Activated naive CD8-positive, alpha-beta T cell treated with anti-CD3 and anti-CD28 coated beads for 36 hours (primary cell): Measurements from ENCODE around the gene DDIT4. TPM values are rescaled to one million over a fixed set of nuclear protein-coding genes. Genes with fewer than 3 reads are reported as not detected.
"Not testable (repeated sequence)": the region's sequence is repeated elsewhere in the genome, so short reads cannot be mapped to it uniquely, and the experiment has no call there.

Experiments
- DNase-seq: peaks from one replicate; pipeline ENCODE4 v3.0.0; 2021
- H3K27ac Mint-ChIP-seq: one replicate; pipeline ENCODE4 v1.8.0; 2022; ENCODE audit warnings: mild to moderate bottlenecking, moderate library complexity, mixed read lengths
- H3K27me3 Mint-ChIP-seq: one replicate; pipeline ENCODE4 v1.8.0; 2022; ENCODE audit warnings: mild to moderate bottlenecking, mixed read lengths
- H3K36me3 Mint-ChIP-seq: one replicate; pipeline ENCODE4 v1.8.0; 2021; ENCODE audit warnings: mild to moderate bottlenecking, mixed read lengths
- H3K4me1 Mint-ChIP-seq: one replicate; pipeline ENCODE4 v1.8.0; 2021; ENCODE audit warnings: mixed read lengths
- H3K4me3 Mint-ChIP-seq: one replicate; pipeline ENCODE4 v1.8.0; 2022; ENCODE audit warnings: mild to moderate bottlenecking, moderate library complexity, mixed read lengths
- H3K9me3 Mint-ChIP-seq: one replicate; pipeline ENCODE4 v1.8.0; 2022; ENCODE audit warnings: mixed read lengths
- total RNA-seq, 2 experiments: library from RNA; stranded (reverse); gene quantifications; one replicate each; pipeline ENCODE4 v1.2.3, GENCODE V29; 2021

DDIT4 gene
- total RNA-seq, 2 experiments from 2014 or later = 422 to 424 TPM

DNA sequence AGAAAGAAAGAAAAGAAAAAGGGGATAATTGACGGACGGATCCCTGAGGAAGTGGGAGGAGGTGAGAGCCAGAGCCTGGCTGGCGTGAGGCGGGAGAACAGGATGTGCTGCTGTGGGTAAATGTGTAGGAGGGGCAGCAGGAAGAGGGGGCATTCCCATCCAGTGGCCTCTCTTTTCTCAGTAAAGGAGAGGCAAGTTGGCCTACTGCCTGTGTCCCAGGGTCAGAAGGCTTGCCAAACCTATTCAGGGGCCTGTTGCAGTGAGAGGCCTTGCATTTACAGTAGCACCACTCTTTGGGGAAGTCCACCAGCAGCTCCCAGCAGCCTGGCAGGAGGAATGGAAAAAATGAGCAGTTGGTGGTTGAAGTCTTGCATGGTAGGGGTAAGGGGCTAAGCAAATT, 31.0 kb upstream of the DDIT4 start:
- Mint-ChIP-seq H3K27ac (peak overlapping the region; percentile 86), H3K4me1 (peaks cover 71% of the 10 kb centered on the region), H3K9me3 (no peaks in the 10 kb centered on the region), H3K4me3 (peak overlapping the region; percentile 54), H3K36me3 (peaks cover 7% of the 10 kb centered on the region), H3K27me3 (no peaks in the 10 kb centered on the region)
- DNase-seq = peak; percentile 46

GRCh38 chr10:72243822-72244437, 29.8 kb upstream of the DDIT4 start:
- no peak for DNase-seq
- Mint-ChIP-seq H3K27ac (peak overlapping the region; percentile 86), H3K27me3 (no peaks in the 10 kb centered on the region), H3K4me3 (no peak overlapping the region), H3K36me3 (peaks cover 7% of the 10 kb centered on the region), H3K9me3 (no peaks in the 10 kb centered on the region), H3K4me1 (peaks cover 80% of the 10 kb centered on the region)

DNA sequence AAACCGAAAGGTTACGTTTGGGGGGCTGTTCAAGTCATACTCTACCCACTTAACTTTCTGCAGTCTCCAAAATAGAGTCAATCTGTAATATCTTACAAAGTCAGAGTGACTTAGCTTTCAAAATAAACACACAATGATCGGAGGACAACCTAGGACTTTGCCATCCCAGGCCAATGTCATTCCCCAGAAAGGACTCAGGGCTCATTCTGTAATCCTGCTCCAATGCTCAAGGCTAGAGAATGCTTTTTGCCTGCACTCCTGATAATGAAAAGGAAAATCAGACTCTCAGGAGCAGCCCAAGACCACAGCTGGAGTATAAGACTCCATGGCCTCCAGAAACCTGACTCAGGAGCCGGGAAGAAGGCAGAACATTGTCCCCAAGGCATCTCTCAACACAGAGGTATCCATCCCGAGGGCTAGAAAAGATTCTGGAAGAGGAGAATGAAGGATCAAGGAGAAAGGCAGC, 29.1 kb upstream of the DDIT4 start:
- Mint-ChIP-seq H3K27ac (peak overlapping the region; percentile 66), H3K36me3 (peaks cover 7% of the 10 kb centered on the region), H3K9me3 (no peaks in the 10 kb centered on the region), H3K4me3 (no peak overlapping the region), H3K27me3 (no peaks in the 10 kb centered on the region), H3K4me1 (peaks cover 81% of the 10 kb centered on the region)
- DNase-seq = no peak

DNA sequence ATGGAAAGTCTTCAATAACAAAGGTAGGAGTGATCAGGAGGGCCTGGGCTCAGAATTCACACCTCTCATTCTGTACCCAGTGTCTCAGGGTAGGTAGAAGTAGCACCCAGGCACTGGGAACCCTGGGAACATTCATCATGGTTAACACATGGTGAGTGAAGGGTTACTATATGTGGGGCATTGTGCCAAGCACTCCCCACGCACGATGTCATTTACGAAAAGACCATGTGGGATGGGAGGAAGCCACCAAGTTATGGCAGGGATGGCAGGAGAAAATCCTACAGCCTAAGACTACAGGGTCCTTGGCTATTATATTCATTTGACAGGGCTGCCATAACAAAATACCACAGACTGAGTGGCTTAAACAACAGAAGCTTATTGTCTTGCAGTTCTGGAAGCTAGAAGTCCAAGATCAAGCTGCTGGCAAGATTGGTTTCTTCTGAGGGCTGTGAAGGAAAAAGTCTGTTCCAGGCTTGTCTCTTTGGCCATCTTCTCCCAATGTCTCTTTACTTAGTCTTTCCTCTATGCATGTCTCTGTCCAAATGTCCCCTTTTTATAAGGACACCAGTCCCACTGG, 27.7 kb upstream of the DDIT4 start:
- Mint-ChIP-seq H3K27ac (peak overlapping the region; percentile 76), H3K9me3 (no peaks in the 10 kb centered on the region), H3K4me3 (peak overlapping the region; percentile 11), H3K36me3 (peaks cover 6% of the 10 kb centered on the region), H3K27me3 (no peaks in the 10 kb centered on the region), H3K4me1 (peaks cover 87% of the 10 kb centered on the region)
- peak; percentile 12 for DNase-seq

GRCh38 chr10:72248468-72249151, 25.1 kb upstream of the DDIT4 start:
- Mint-ChIP-seq H3K27me3 (no peaks in the 10 kb centered on the region), H3K4me1 (peaks cover 82% of the 10 kb centered on the region), H3K9me3 (no peaks in the 10 kb centered on the region), H3K4me3 (peak overlapping the region; percentile 78), H3K36me3 (peaks cover 3% of the 10 kb centered on the region), H3K27ac (peak overlapping the region; percentile 92)
- DNase-seq = peak; percentile 78

DNA sequence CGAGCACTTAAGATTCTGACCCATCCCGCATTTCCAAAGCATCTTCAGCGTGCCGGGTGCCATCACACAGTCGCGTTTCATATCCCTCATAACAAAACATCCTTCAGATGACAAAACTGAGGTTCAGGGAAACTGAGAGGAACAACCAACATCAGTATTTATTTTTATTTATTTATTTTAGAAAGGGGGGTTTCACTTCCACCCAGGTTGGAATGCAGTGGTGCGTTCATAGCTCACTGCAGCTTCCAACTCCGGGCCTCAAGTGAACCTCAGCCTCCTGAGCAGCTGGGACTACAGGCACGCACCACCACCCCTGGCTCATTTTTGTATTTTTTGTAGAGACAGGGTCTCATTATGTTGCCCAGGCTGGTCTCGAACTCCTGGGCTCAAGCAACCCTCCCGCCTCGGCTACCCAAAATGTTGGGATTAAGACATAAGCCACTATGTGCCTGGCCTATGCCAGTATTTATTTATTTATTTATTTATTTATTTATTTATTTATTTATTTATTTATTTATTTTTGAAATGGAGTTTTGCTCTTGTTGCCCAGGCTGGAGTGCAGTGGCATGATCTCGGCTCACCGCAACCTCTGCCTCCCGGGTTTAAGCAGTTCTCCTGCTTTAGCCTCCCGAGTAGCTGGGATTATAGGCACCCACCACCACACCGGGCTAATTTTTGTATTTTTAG, 24.4 kb upstream of the DDIT4 start:
- not testable (repeated sequence) for H3K36me3 Mint-ChIP-seq, H3K27me3 Mint-ChIP-seq, DNase-seq, H3K9me3 Mint-ChIP-seq
- H3K4me1 Mint-ChIP-seq = peaks cover 78% of the 10 kb centered on the region
- peak overlapping the region; percentile 92 for H3K27ac Mint-ChIP-seq
- H3K4me3 Mint-ChIP-seq = peak overlapping the region; percentile 78

DNA sequence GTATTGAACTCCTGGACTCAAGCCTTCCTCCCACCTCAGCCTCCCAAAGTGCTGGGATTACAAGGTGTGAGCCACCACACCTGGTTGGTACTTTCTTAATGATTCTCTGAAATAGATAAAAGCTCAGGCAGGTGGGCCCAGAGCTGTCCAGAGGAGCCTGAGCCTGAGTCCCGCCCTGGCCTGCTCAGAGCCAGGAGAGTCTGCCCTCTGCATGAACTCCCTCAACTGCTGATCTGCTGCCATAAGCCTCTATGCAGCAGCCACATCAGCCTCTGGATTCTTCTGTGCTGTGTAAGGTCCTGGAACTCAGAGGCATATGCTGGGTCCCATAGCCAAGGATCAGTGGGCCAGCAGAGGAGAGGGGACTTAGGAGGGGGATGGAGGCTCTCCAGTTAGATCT, 23.1 kb upstream of the DDIT4 start:
- Mint-ChIP-seq H3K27me3 (no peaks in the 10 kb centered on the region), H3K27ac (peak overlapping the region; percentile 82), H3K4me1 (peaks cover 77% of the 10 kb centered on the region), H3K36me3 (peaks cover 3% of the 10 kb centered on the region), H3K4me3 (peak overlapping the region; percentile 32), H3K9me3 (no peaks in the 10 kb centered on the region)
- DNase-seq = no peak

DNA sequence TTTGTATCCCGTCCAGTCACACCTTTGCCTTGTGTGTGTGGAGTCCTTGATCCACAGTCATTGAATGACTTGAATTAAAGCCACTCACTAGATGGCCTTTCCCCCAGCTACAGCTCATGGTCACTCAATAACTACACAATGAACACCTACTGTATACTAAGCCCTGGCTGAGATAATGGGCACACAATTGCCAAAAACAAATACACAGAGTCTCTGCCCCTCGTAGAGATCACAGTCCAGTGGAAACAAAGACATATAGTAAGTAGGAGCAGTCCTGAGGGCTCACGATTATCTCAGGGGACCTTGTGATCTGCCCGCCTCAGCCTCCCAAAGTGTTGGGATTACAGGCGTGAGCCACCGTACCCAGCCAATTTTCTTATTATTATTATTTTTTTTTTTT, 22.1 kb upstream of the DDIT4 start:
- H3K4me3 Mint-ChIP-seq = no peak overlapping the region
- H3K27me3 Mint-ChIP-seq = no peaks in the 10 kb centered on the region
- H3K36me3 Mint-ChIP-seq = peaks cover 3% of the 10 kb centered on the region
- DNase-seq = no peak
- H3K4me1 Mint-ChIP-seq = peaks cover 77% of the 10 kb centered on the region
- no peak overlapping the region for H3K27ac Mint-ChIP-seq
- no peaks in the 10 kb centered on the region for H3K9me3 Mint-ChIP-seq

DNA sequence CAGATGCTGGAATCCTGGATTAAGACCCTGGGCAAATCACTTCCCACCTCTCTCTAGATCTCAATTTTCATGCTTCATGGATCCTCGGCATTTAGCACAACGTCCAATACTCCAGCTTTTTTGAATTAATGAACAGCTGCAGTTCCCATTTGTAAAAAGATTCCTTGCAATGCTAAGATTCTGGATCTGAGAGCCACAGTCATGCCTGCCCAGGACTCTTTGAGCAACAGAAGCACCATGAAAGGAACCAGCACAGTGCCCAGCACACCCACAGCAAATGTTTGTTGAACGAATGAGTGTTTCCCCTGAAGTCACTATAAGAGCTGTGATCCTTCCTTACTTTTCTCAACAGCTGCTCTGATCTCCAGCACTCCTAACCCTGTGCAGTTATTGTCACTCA, 20.8 kb upstream of the DDIT4 start:
- H3K27me3 Mint-ChIP-seq = no peaks in the 10 kb centered on the region
- peak overlapping the region; percentile 23 for H3K27ac Mint-ChIP-seq
- peaks cover 72% of the 10 kb centered on the region for H3K4me1 Mint-ChIP-seq
- H3K9me3 Mint-ChIP-seq = peaks cover 1% of the 10 kb centered on the region
- no peak for DNase-seq
- H3K36me3 Mint-ChIP-seq = peaks cover 3% of the 10 kb centered on the region
- H3K4me3 Mint-ChIP-seq = no peak overlapping the region

- H3K4me3 Mint-ChIP-seq = no peak overlapping the region
- H3K36me3 Mint-ChIP-seq = peaks cover 3% of the 10 kb centered on the region
- peaks cover 67% of the 10 kb centered on the region for H3K4me1 Mint-ChIP-seq
- no peak for DNase-seq
- no peaks in the 10 kb centered on the region for H3K27me3 Mint-ChIP-seq
- peak overlapping the region; percentile 23 for H3K27ac Mint-ChIP-seq
- H3K9me3 Mint-ChIP-seq = peaks cover 1% of the 10 kb centered on the region
These were observed 20.1 kb upstream of the DDIT4 start for GRCh38 chr10:72253578-72253977.

GRCh38 chr10:72254813-72255568, 18.7 kb upstream of the DDIT4 start:
- H3K4me1 Mint-ChIP-seq = peaks cover 71% of the 10 kb centered on the region
- H3K27ac Mint-ChIP-seq = peak overlapping the region; percentile 93
- H3K27me3 Mint-ChIP-seq = no peaks in the 10 kb centered on the region
- H3K4me3 Mint-ChIP-seq = peak overlapping the region; percentile 68
- H3K36me3 Mint-ChIP-seq = peaks cover 3% of the 10 kb centered on the region
- DNase-seq = peak; percentile 60
- H3K9me3 Mint-ChIP-seq = peaks cover 1% of the 10 kb centered on the region

- Mint-ChIP-seq H3K4me3 (no peak overlapping the region), H3K4me1 (peaks cover 72% of the 10 kb centered on the region), H3K27me3 (no peaks in the 10 kb centered on the region), H3K27ac (peak overlapping the region; percentile 81), H3K9me3 (peaks cover 1% of the 10 kb centered on the region), H3K36me3 (peaks cover 3% of the 10 kb centered on the region)
- no peak for DNase-seq
These were observed 17.6 kb upstream of the DDIT4 start for GRCh38 chr10:72255977-72256729.

DNA sequence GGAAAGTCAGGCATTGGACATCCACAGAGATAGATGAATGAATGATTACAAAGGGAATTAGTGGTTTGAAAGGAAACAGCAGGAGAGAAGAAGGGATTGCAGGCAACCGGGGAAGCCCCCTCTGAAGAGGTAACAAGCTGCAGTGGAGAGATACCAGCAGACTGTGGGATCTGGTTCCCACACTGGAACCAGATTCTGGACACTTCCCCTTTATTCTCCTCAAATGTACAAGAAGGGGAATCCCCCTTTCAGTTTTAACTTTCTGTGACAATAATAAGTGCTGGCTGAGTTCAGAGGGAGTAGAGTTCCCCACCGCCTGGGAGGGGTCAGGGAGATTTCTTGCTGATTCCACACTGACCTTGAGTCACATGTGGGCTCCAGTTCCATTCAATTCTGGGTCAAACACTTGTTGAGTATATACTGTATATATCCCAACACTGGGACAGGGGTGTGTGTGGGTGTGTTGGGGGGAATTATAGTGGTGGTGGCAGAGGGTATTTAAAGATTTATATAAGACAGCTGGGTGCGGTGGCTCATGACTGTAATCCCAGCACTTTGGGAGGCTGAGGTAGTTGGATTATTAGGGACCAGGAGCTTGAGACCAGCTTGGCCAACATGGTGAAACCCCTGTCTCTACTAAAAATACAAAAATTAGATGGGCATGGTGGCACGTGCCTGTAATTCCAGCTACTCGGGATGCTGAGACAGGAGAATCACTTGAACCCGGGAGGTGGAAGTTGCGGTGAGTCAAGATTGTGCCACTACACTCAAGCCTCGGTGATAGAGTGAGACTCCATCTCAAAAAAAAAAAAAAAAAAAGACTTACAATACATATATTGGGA, 16.5 kb upstream of the DDIT4 start:
- H3K36me3 Mint-ChIP-seq = no peaks in the 10 kb centered on the region
- no peak for DNase-seq
- H3K4me1 Mint-ChIP-seq = peaks cover 73% of the 10 kb centered on the region
- H3K4me3 Mint-ChIP-seq = peak overlapping the region; percentile 36
- peaks cover 1% of the 10 kb centered on the region for H3K9me3 Mint-ChIP-seq
- peak overlapping the region; percentile 61 for H3K27ac Mint-ChIP-seq
- no peaks in the 10 kb centered on the region for H3K27me3 Mint-ChIP-seq
